Loucy (cell line): ENCODE data around the gene CHP2.

Experiments
- EZH2phosphoT487 ChIP-seq: fragments of 200-600 bp; IDR thresholded peaks from 2 replicates; pipeline ENCODE4 v1.6.1; 2018; ENCODE audit warnings: antibody characterized with exemption, mild to moderate bottlenecking, moderate library complexity, borderline replicate concordance
- TF ChIP-seq, protein P1 (sequence below): fragments of 200-600 bp; sonication (generic); conservative IDR thresholded peaks from 2 replicates; pipeline ENCODE4 v1.5.1; 2014; ENCODE audit warnings: mild to moderate bottlenecking, antibody characterized with exemption, low read length

DNA sequence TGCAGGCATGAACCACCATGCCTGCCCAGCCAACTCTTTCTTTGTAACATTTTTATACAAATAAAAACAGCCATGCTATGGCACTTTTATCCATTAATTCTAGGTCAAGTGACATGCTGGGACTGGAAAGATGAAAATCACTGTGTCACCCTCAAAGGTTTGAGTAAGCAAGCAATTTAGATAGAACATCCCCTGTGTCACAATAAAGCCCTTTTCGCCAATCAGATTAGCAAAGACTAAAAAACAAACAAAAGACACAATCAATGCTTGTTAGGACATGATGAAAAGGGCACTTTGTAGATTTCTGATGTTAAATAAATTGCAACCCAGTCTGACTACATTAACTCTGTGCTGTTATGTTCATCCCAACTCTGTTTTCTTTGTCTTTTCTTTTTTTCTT is 26.4 kb downstream of the CHP2 start:
- TF ChIP-seq, protein P1, sequence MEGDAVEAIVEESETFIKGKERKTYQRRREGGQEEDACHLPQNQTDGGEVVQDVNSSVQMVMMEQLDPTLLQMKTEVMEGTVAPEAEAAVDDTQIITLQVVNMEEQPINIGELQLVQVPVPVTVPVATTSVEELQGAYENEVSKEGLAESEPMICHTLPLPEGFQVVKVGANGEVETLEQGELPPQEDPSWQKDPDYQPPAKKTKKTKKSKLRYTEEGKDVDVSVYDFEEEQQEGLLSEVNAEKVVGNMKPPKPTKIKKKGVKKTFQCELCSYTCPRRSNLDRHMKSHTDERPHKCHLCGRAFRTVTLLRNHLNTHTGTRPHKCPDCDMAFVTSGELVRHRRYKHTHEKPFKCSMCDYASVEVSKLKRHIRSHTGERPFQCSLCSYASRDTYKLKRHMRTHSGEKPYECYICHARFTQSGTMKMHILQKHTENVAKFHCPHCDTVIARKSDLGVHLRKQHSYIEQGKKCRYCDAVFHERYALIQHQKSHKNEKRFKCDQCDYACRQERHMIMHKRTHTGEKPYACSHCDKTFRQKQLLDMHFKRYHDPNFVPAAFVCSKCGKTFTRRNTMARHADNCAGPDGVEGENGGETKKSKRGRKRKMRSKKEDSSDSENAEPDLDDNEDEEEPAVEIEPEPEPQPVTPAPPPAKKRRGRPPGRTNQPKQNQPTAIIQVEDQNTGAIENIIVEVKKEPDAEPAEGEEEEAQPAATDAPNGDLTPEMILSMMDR: no peak
- TF ChIP-seq EZH2phosphoT487: no peak
